ENCODE measurements around the gene CBARP.

Gene CBARP

GRCh38 chr19:1238369-1239303 lies 831 bp upstream of the CBARP start:
- CTCF ChIA-PET = interaction anchor here (0.6 to 1.6 kb wide), 10 partner anchors 16 to 319 kb away, joined by 3 to 9 read pairs (median 4); partner anchors contain the start of gene WDR18
- peak; percentile 54; the same call in 1 of the 2 replicates for TF ChIP-seq ZNF335 (tag by site-specific recombination; conservative IDR thresholded peaks at IDR 0.05)
- peak; percentile 15; the same call in 1 of the 2 replicates for TF ChIP-seq ZFHX2 (tag by site-specific recombination; conservative IDR thresholded peaks at IDR 0.05)
- no peak for TF ChIP-seq BCL6B (tag by site-specific recombination; IDR thresholded peaks at IDR 0.05)
- TF ChIP-seq ZBTB11 (tag by site-specific recombination; conservative IDR thresholded peaks at IDR 0.05; ENCODE audit: low read depth) = peak; percentile 33; the same call in 1 of the 2 replicates
- TF ChIP-seq ZNF629 (tag by site-specific recombination; IDR thresholded peaks at IDR 0.05) = peak; percentile 36; the same call in 1 of the 2 replicates
- TF ChIP-seq ZNF223 (tag by site-specific recombination; IDR thresholded peaks at IDR 0.05) = peak; percentile 74; the same call in 1 of the 2 replicates
- TF ChIP-seq GLIS2 (tag by site-specific recombination; IDR thresholded peaks at IDR 0.05) = 0 out of 2 replicates have a peak, but pooled peaks have one; percentile 35
- TF ChIP-seq PATZ1 (tag by site-specific recombination; IDR thresholded peaks at IDR 0.05) = peak; percentile 65; the same call in 1 of the 2 replicates
- no peak for TF ChIP-seq KLF10 (tag by site-specific recombination; IDR thresholded peaks at IDR 0.05)
- peak; percentile 10; the same call in 1 of the 2 replicates for TF ChIP-seq ZBTB21 (tag by site-specific recombination; IDR thresholded peaks at IDR 0.05)
- no peak for TF ChIP-seq ZNF768 (tag by site-specific recombination; IDR thresholded peaks at IDR 0.05)
- no peak for TF ChIP-seq ZNF670 (tag by site-specific recombination; IDR thresholded peaks at IDR 0.05; ENCODE audit: low read depth)
- TF ChIP-seq ZNF544 (tag by site-specific recombination; IDR thresholded peaks at IDR 0.05) = no peak
- TF ChIP-seq MEIS1 (CRISPR knock-in tag; IDR thresholded peaks at IDR 0.05; ENCODE audit: borderline replicate concordance) = no peak
- TF ChIP-seq HIC1 (tag by site-specific recombination; IDR thresholded peaks at IDR 0.05) = peak; percentile 64; the same call in 1 of the 2 replicates
- no peak for TF ChIP-seq ZNF558 (tag by site-specific recombination; IDR thresholded peaks at IDR 0.05)
- TF ChIP-seq WT1 (tag by site-specific recombination; IDR thresholded peaks at IDR 0.05) = no peak
- TF ChIP-seq ZBTB48 (tag by site-specific recombination; IDR thresholded peaks at IDR 0.05) = no peak
- TF ChIP-seq ZBTB8A (tag by site-specific recombination; IDR thresholded peaks at IDR 0.05) = peak; percentile 66
- 0 out of 2 replicates have a peak, but pooled peaks have one; percentile 2 for TF ChIP-seq PRDM10 (tag by site-specific recombination; IDR thresholded peaks at IDR 0.05)

More at GRCh38 chr19:1238369-1239303, 831 bp upstream of the CBARP start:
- Histone ChIP-seq H3K4me3 (ENCODE audit: low read depth, low read length) (peak overlapping the region; percentile 56), H3K4me1 (ENCODE audit: control insufficient read depth, insufficient read depth, low read length) (peaks cover 3% of the 10 kb centered on the region), H3K36me3 (ENCODE audit: control insufficient read depth in 2 of 2, insufficient read depth in 1 of 2, low read length in 2 of 2) (peaks cover 0 to 21% of the 10 kb centered on the region in 2 experiments; a peak in 1 of 3 replicates), H3K9me3 (ENCODE audit: control insufficient read depth, insufficient read depth, low read depth, low read length) (no peaks in the 10 kb centered on the region), H3K27ac (ENCODE audit: extremely low read depth, low read depth, low read length) (peak overlapping the region; percentile 24; the same call in 1 of the 2 replicates)
- POLR2A ChIA-PET = interaction anchor here (0.5 to 1.4 kb wide), 4 partner anchors 20 to 345 kb away, joined by 3 to 18 read pairs (median 5); partner anchors contain the start of genes CIRBP and GPX4

Measured in HEK293 (cell line).